HEK293 (cell line): Measurements from ENCODE around the gene NME3.

Source experiments
- KLF1 ChIP-seq: fragments of 450-650 bp; formaldehyde crosslinking; IDR thresholded peaks from 2 replicates; pipeline ENCODE4 v1.5.1; 2016; ENCODE audit warnings: missing biosample characterization, missing genetic modification characterization
- RBAK ChIP-seq: fragments of 450-650 bp; formaldehyde crosslinking; IDR thresholded peaks from 2 replicates; pipeline ENCODE4 v1.5.1; 2016; ENCODE audit warnings: missing biosample characterization, missing genetic modification characterization
- ZBTB21 ChIP-seq: fragments of 450-650 bp; formaldehyde crosslinking; IDR thresholded peaks from 2 replicates; pipeline ENCODE4 v1.5.1; 2017; ENCODE audit warnings: missing biosample characterization, missing genetic modification characterization
- ZNF184 ChIP-seq: fragments of 450-650 bp; IDR thresholded peaks from 2 replicates; pipeline ENCODE4 v1.5.1; 2018; ENCODE audit warnings: missing biosample characterization, mild to moderate bottlenecking, missing genetic modification characterization
- ZNF416 ChIP-seq: fragments of 450-650 bp; formaldehyde crosslinking; IDR thresholded peaks from 2 replicates; pipeline ENCODE4 v1.5.1; 2016; ENCODE audit warnings: missing biosample characterization, missing genetic modification characterization
- ZNF558 ChIP-seq: fragments of 450-650 bp; formaldehyde crosslinking; IDR thresholded peaks from 2 replicates; pipeline ENCODE4 v1.5.1; 2016; ENCODE audit warnings: missing biosample characterization, missing genetic modification characterization
- ZNF830 ChIP-seq: fragments of 450-650 bp; IDR thresholded peaks from 2 replicates; pipeline ENCODE4 v1.5.0; 2018; ENCODE audit warnings: missing biosample characterization, missing genetic modification characterization, low read depth, mild to moderate bottlenecking, moderate library complexity
- TF ChIP-seq, protein P1 (sequence below): fragments of 450-650 bp; formaldehyde crosslinking; IDR thresholded peaks from 2 replicates; pipeline ENCODE4 v1.5.1; 2016; ENCODE audit warnings: missing biosample characterization, missing genetic modification characterization
- TF ChIP-seq, protein P2 (sequence below): fragments of 450-650 bp; formaldehyde crosslinking; IDR thresholded peaks from 2 replicates; pipeline ENCODE4 v1.5.1; 2016; ENCODE audit warnings: missing biosample characterization, missing genetic modification characterization
- TF ChIP-seq, protein P3 (sequence below): fragments of 450-650 bp; formaldehyde crosslinking; IDR thresholded peaks from 2 replicates; pipeline ENCODE4 v1.5.1; 2016; ENCODE audit warnings: missing biosample characterization, missing genetic modification characterization
- TF ChIP-seq, protein P4 (sequence below): IDR thresholded peaks from 2 replicates; pipeline ENCODE4 v1.6.1; 2011; ENCODE audit warnings: mild to moderate bottlenecking, low read depth, low read length, borderline replicate concordance
- TF ChIP-seq, protein P5 (sequence below): fragments of 450-650 bp; formaldehyde crosslinking; IDR thresholded peaks from 2 replicates; pipeline ENCODE4 v1.5.1; 2017; ENCODE audit warnings: missing biosample characterization, missing genetic modification characterization

DNA sequence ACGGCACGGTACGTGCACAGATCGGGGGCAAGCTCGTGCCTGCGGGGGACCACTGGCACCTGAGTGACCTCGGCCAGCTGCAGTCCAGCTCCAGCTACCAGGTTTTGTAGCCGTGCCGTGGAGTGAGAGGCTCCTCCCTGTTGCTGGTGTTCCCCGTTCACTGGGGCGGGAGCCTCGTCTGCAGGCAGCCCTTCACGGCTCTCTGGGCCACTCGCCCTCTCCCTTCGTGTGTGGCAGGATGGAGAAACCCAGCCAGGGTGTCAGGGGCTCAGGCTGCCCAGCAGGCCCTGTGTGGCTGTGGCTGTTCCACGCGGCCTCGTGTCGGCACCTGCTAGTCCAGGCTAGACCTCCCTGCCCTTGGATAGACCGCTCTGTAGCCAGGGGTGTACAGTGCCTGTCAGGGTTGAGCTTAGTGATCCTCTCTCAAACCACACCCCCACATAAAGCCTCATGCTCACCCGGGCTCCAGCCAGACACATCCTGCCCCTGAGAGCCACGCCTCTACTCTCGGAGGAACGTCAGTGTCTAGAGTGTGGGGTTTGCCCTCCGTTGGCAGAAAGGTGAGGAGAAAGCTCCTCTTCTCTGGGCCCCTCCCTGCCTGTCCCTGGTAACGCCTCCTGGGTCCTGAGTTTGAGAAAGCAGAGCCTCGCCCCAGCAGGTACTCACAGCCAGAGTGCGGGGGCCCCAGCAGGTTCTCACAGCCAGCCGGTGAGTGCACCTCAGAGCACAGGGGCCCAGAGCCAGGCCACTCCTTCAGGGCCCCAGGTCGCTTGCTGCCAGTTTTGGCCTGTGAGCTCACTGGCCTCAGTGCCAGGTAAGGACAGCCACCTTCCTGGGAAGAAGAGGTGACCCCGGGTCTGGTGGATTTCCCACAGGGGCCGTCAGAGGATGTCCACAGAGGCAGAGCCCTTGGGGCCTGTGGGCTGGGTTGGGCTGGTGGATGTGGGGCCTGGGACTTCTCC, 27.7 kb downstream of the NME3 start:
- TF ChIP-seq, protein P1, sequence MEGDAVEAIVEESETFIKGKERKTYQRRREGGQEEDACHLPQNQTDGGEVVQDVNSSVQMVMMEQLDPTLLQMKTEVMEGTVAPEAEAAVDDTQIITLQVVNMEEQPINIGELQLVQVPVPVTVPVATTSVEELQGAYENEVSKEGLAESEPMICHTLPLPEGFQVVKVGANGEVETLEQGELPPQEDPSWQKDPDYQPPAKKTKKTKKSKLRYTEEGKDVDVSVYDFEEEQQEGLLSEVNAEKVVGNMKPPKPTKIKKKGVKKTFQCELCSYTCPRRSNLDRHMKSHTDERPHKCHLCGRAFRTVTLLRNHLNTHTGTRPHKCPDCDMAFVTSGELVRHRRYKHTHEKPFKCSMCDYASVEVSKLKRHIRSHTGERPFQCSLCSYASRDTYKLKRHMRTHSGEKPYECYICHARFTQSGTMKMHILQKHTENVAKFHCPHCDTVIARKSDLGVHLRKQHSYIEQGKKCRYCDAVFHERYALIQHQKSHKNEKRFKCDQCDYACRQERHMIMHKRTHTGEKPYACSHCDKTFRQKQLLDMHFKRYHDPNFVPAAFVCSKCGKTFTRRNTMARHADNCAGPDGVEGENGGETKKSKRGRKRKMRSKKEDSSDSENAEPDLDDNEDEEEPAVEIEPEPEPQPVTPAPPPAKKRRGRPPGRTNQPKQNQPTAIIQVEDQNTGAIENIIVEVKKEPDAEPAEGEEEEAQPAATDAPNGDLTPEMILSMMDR, result no peak
- TF ChIP-seq ZNF558 (tag by site-specific recombination) (no peak), ZNF184 (tag by site-specific recombination) (no peak), ZNF416 (tag by site-specific recombination) (no peak), KLF1 (tag by site-specific recombination) (no peak), ZBTB21 (no peak), RBAK (no peak), ZNF830 (tag by site-specific recombination) (no peak)
- TF ChIP-seq, protein P2, sequence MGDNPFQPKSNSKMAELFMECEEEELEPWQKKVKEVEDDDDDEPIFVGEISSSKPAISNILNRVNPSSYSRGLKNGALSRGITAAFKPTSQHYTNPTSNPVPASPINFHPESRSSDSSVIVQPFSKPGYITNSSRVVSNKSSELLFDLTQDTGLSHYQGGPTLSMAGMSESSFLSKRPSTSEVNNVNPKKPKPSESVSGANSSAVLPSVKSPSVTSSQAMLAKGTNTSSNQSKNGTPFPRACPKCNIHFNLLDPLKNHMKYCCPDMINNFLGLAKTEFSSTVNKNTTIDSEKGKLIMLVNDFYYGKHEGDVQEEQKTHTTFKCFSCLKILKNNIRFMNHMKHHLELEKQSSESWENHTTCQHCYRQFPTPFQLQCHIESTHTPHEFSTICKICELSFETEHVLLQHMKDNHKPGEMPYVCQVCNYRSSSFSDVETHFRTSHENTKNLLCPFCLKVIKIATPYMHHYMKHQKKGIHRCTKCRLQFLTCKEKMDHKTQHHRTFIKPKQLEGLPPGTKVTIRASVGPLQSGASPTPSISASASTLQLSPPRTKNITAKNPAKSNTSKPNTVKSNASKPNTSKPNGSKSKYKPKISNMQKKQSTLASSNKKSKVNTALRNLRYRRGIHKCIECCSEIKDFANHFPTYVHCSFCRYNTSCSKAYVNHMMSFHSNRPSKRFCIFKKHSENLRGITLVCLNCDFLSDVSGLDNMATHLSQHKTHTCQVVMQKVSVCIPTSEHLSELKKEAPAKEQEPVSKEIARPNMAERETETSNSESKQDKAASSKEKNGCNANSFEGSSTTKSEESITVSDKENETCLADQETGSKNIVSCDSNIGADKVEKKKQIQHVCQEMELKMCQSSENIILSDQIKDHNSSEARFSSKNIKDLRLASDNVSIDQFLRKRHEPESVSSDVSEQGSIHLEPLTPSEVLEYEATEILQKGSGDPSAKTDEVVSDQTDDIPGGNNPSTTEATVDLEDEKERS (tag by site-specific recombination), result no peak
- TF ChIP-seq, protein P3, sequence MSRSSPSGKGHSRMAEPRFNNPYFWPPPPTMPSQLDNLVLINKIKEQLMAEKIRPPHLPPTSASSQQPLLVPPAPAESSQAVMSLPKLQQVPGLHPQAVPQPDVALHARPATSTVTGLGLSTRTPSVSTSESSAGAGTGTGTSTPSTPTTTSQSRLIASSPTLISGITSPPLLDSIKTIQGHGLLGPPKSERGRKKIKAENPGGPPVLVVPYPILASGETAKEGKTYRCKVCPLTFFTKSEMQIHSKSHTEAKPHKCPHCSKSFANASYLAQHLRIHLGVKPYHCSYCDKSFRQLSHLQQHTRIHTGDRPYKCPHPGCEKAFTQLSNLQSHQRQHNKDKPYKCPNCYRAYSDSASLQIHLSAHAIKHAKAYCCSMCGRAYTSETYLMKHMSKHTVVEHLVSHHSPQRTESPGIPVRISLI, result no peak
- TF ChIP-seq, protein P4, sequence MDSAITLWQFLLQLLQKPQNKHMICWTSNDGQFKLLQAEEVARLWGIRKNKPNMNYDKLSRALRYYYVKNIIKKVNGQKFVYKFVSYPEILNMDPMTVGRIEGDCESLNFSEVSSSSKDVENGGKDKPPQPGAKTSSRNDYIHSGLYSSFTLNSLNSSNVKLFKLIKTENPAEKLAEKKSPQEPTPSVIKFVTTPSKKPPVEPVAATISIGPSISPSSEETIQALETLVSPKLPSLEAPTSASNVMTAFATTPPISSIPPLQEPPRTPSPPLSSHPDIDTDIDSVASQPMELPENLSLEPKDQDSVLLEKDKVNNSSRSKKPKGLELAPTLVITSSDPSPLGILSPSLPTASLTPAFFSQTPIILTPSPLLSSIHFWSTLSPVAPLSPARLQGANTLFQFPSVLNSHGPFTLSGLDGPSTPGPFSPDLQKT, result no peak
- TF ChIP-seq, protein P5, sequence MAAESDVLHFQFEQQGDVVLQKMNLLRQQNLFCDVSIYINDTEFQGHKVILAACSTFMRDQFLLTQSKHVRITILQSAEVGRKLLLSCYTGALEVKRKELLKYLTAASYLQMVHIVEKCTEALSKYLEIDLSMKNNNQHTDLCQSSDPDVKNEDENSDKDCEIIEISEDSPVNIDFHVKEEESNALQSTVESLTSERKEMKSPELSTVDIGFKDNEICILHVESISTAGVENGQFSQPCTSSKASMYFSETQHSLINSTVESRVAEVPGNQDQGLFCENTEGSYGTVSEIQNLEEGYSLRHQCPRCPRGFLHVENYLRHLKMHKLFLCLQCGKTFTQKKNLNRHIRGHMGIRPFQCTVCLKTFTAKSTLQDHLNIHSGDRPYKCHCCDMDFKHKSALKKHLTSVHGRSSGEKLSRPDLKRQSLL, result no peak
